Thyroid gland (tissue), 4 donors: Measurements from ENCODE around the gene SPINK13.

Experiments
- CTCF ChIP-seq, 6 experiments: fragments of 200-600 bp in 3 of 6; fragments of 450-650 bp in 3 of 6; sonication (generic) in 3 of 6; IDR thresholded peaks; one replicate each; pipeline ENCODE4 v1.5.1; 2016 to 2019; ENCODE audit warnings: antibody characterized with exemption in 6 of 6, mild to moderate bottlenecking in 2 of 6, inconsistent platforms in 1 of 6, moderate library complexity in 1 of 6
- POLR2A ChIP-seq, 2 donors: fragments of 450-650 bp; IDR thresholded peaks; one replicate each; pipeline ENCODE4 v1.6.1; 2017; ENCODE audit warnings: antibody characterized with exemption in 2 of 2, mild to moderate bottlenecking in 2 of 2, moderate library complexity in 1 of 2

DNA sequence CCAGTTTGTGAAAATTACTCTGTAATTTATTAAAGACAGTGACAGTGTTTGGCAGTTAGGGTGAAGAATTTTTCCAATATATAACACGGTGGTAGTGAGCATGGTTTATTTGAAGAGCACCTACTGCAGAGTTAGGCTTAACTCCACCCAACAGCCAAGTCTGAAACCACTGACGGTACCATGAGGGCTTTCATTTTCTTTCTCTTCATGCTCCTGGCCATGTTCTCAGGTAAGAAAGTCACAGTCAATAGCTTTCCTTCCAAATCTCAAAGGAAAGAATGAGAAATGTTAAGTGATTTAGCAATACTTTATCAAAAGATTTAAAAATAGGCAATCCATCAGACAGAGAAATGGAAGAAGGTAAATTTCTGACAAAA, 30.2 kb upstream of the SPINK13 start, which contains the start of gene MARCOL:
- TF ChIP-seq CTCF (IDR thresholded peaks at IDR 0.05) (no peak), POLR2A (IDR thresholded peaks at IDR 0.05) (no peak)
